ENCODE measurements around the gene MYEOV. TPM values are rescaled to one million over a fixed set of nuclear protein-coding genes. Genes with fewer than 3 reads are reported as not detected.

The MYEOV gene
- total RNA-seq, 1 donor = 0.86 TPM

DNA sequence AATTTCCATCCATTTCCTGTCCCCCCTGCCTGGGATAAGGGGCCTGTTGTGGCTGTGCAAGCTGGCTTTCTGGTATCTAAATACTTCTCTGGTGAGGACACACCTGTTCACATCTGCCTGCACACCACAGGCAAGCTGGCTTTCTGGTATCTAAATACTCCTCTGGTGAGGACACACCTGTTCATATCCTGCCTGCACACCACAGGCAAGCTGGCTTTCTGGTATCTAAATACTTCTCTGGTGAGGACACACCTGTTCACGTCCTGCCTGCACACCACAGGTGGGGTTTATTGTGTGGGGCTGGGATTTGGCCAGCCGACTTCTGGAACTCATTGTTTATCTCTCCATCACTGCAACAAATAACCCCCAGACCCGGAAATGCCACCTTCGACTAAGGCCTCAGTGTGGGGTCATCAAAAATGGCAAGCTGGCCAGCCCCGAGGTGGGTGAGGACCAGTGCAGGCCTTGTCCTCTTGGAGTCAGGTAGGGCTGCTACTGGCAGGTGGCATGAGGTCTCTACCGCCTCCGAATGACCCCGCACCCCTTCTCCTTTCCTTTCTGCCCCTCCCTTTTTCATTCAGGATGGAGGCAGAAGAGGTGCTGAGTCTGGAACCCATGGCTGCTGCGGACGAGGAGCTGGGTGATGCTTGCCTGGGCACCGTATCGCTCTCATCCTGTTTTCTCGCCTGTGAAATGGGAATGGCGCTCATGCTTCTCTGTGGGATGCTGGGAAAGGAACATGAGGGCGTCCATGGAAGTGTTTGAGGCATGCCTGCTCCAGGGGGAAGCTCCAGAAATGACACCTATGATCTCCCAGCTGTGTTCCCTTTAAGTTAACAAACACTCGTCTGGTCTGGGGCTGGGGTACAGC, 43.5 kb upstream of the MYEOV start:
- DNase-seq (ENCODE audit: low read depth) = no peak
- TF ChIP-seq, protein P1, sequence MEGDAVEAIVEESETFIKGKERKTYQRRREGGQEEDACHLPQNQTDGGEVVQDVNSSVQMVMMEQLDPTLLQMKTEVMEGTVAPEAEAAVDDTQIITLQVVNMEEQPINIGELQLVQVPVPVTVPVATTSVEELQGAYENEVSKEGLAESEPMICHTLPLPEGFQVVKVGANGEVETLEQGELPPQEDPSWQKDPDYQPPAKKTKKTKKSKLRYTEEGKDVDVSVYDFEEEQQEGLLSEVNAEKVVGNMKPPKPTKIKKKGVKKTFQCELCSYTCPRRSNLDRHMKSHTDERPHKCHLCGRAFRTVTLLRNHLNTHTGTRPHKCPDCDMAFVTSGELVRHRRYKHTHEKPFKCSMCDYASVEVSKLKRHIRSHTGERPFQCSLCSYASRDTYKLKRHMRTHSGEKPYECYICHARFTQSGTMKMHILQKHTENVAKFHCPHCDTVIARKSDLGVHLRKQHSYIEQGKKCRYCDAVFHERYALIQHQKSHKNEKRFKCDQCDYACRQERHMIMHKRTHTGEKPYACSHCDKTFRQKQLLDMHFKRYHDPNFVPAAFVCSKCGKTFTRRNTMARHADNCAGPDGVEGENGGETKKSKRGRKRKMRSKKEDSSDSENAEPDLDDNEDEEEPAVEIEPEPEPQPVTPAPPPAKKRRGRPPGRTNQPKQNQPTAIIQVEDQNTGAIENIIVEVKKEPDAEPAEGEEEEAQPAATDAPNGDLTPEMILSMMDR (IDR thresholded peaks at IDR 0.05; ENCODE audit: insufficient read depth, low read depth, low read length) = no peak
- H3K4me3 ChIP-seq (ENCODE audit: low read depth, low read length) = no peak overlapping the region

DNA sequence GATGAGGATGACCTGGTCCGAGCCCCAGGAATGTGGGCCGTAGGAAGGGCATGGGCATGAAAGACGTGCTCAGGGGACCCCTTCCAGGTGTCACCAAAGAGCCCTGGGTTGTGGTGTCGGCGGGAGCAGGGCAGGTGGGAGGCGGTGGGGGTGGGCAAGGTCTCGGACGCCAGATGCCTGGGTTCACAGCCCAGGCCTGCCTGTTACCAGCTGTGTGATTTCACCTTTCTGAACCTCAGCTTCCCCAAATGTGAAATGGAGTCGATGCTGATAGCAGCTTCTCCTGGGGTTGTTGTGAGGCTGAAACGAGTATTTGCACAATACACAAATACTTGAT, 42.9 kb upstream of the MYEOV start:
- no peak for DNase-seq (ENCODE audit: low read depth)
- H3K4me3 ChIP-seq (ENCODE audit: low read depth, low read length) = no peak overlapping the region
- TF ChIP-seq, protein P1 (IDR thresholded peaks at IDR 0.05; ENCODE audit: insufficient read depth, low read depth, low read length) = no peak

DNA sequence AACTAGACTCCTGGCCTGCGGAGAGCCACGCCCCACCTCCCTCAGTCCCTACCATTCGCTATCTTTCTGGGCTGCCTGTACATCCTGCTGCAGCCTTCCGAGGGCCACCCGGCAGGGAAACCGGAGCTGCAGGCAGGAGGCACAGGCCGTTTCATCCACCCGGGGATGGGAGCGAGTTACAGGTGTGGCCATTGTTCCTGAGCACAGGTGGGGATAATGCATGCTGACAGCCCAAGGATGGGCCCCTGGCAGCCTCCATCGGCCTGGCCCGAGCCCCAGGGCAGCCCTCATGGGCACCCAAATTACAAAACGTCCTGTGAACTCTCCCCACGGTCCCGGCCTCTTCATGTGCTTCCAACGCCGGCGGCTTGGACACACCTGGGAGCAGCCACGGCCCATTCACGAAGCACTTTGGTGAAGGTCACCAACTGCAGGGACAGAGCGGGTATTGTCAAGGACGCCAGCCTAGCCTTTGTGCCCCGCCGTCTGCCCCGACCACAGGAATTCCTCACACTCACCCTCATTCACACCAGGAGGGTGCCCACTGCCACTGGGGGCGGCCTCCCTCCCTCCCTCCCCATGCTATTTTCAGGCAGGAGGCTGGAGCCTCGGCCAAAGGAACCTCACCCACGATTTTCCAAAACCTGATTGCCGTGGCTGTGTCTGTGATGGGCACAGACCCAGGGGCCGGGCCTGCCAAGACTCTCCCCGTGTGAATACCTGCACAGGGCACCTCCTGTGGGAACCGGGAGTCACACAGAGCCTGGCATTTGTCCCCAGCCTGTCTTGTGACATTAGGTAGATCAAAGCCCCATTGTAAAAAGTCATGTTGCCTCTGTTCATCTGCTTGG, 42.1 kb upstream of the MYEOV start:
- DNase-seq (ENCODE audit: low read depth) = no peak
- no peak overlapping the region for H3K4me3 ChIP-seq (ENCODE audit: low read depth, low read length)
- TF ChIP-seq, protein P1 (IDR thresholded peaks at IDR 0.05; ENCODE audit: insufficient read depth, low read depth, low read length) = no peak

DNA sequence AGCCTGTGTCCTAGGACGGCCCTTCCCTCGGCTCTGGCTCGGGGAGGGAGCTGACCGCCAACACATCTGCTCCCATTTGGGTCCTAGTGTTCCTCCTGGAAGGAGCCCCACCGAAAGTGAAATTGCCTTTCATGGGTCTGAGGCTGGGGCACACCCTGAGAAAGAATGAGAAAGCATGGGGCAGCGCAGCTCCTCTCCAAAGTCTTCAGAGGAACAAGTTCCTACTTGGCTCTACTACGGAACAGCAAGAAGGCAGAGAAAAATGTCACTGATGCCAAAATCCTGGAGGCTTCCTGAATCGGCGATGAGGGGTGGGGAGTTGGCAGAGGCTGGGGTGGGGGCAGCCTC, 41.5 kb upstream of the MYEOV start:
- no peak overlapping the region for H3K4me3 ChIP-seq (ENCODE audit: low read depth, low read length)
- TF ChIP-seq, protein P1 (IDR thresholded peaks at IDR 0.05; ENCODE audit: insufficient read depth, low read depth, low read length) = no peak
- DNase-seq (ENCODE audit: low read depth) = no peak

DNA sequence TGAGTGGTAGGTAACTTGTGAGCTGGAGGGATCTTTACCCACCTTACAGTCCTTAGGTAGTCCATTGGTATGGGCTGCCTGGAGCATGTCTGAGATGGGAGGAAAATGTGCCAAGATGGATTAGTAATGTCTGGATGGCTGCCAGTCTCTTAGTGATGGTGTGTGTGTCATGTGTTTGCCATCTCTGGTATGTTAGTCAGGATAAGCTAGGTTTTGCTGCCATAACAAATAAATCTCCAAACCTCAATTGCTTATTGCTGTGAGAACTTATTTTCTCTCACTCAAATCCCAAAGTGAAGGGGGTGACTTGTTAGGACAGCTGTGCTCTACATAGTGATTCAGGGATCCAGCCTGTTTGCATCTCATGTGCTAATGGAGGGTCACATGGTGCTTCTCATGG, 40.9 kb upstream of the MYEOV start:
- no peak for DNase-seq (ENCODE audit: low read depth)
- H3K4me3 ChIP-seq (ENCODE audit: low read depth, low read length) = no peak overlapping the region
- TF ChIP-seq, protein P1 (IDR thresholded peaks at IDR 0.05; ENCODE audit: insufficient read depth, low read depth, low read length) = no peak

DNA sequence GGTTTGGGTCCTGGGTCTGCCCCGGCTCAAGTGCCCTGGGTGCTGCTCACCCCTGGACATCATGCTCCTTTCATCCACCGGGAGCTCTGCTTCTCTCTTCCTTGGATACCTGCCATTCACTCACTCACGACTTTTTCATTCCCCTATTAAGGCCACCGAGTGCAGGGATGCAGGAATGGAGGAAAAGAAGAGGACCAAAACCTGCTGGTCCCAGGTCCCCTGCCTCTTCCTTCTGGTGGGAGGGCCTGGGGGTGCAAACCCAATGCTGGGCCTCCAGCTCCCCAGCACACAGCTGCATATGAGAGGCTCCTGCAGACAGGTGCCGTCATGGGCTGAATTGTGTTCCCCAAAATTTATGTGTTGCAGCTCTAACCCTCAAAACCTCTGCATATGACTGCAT, 36.8 kb upstream of the MYEOV start:
- no peak overlapping the region for H3K4me3 ChIP-seq (ENCODE audit: low read depth, low read length)
- DNase-seq (ENCODE audit: low read depth) = no peak
- TF ChIP-seq, protein P1 (IDR thresholded peaks at IDR 0.05; ENCODE audit: insufficient read depth, low read depth, low read length) = no peak
